GM23248 (cell line): ENCODE measurements around the gene KLHDC7B. TPM values are rescaled to one million over a fixed set of nuclear protein-coding genes. Genes with fewer than 3 reads are reported as not detected.

Source experiments
- DNase-seq: peaks from one replicate; pipeline ENCODE4 v3.0.0-alpha.2; 2015
- H2AFZ ChIP-seq: fragments of 200-600 bp; sonication (generic); 2 replicates; pipeline ENCODE4 v1.6.1; 2016; ENCODE audit warnings: antibody characterized with exemption
- H3F3A ChIP-seq: fragments of 200-600 bp; sonication (generic); 2 replicates; pipeline ENCODE4 v1.6.1; 2016; ENCODE audit warnings: mild to moderate bottlenecking, antibody characterized with exemption, mixed run types; ENCODE audit not compliant: insufficient read depth
- H3K27ac ChIP-seq: fragments of 200-600 bp; sonication (generic); 2 replicates; pipeline ENCODE4 v1.5.1; 2016; ENCODE audit warnings: mild to moderate bottlenecking
- H3K27me3 ChIP-seq: fragments of 200-600 bp; sonication (generic); replicated peaks from 2 replicates; pipeline ENCODE4 v1.6.1; 2016; ENCODE audit warnings: mild to moderate bottlenecking; ENCODE audit not compliant: insufficient read depth
- H3K36me3 ChIP-seq: fragments of 200-600 bp; sonication (generic); 2 replicates; pipeline ENCODE4 v1.6.1; 2016; ENCODE audit warnings: low read depth, mild to moderate bottlenecking
- H3K4me1 ChIP-seq: fragments of 200-600 bp; sonication (generic); 2 replicates; pipeline ENCODE4 v1.6.1; 2016; ENCODE audit warnings: mild to moderate bottlenecking; ENCODE audit not compliant: insufficient read depth
- H3K4me2 ChIP-seq: fragments of 200-600 bp; sonication (generic); one replicate; pipeline ENCODE4 v1.6.1; 2016; ENCODE audit warnings: mild to moderate bottlenecking; ENCODE audit not compliant: unreplicated experiment
- H3K4me3 ChIP-seq: fragments of 200-600 bp; sonication (generic); 2 replicates; pipeline ENCODE4 v1.5.1; 2016; ENCODE audit warnings: mild to moderate bottlenecking
- H3K79me2 ChIP-seq: fragments of 200-600 bp; sonication (generic); 2 replicates; pipeline ENCODE4 v1.6.1; 2016; ENCODE audit warnings: mild to moderate bottlenecking; ENCODE audit not compliant: insufficient read depth
- H3K9ac ChIP-seq: fragments of 200-600 bp; sonication (generic); 2 replicates; pipeline ENCODE4 v1.6.1; 2016; ENCODE audit warnings: mild to moderate bottlenecking
- H3K9me2 ChIP-seq: fragments of 200-600 bp; sonication (generic); 2 replicates; pipeline ENCODE4 v1.6.1; 2016; ENCODE audit warnings: mixed run types, mild to moderate bottlenecking, moderate library complexity; ENCODE audit not compliant: insufficient read depth
- H3K9me3 ChIP-seq: fragments of 200-600 bp; sonication (generic); one replicate; pipeline ENCODE4 v1.6.1; 2017; ENCODE audit warnings: low read depth
- H4K20me1 ChIP-seq: fragments of 200-600 bp; sonication (generic); 2 replicates; pipeline ENCODE4 v1.6.0; 2016; ENCODE audit not compliant: insufficient read depth
- EZH2 ChIP-seq: fragments of 200-600 bp; sonication (generic); IDR thresholded peaks from 2 replicates; pipeline ENCODE4 v1.6.1; 2018; ENCODE audit warnings: antibody characterized with exemption, mild to moderate bottlenecking; ENCODE audit not compliant: insufficient read depth, poor library complexity, severe bottlenecking
- EZH2phosphoT487 ChIP-seq: fragments of 200-600 bp; sonication (generic); IDR thresholded peaks from 2 replicates; pipeline ENCODE4 v1.6.1; 2018; ENCODE audit warnings: antibody characterized with exemption, moderate library complexity, mild to moderate bottlenecking, low read depth; ENCODE audit not compliant: insufficient read depth
- WGBS, 2 experiments: methylation state at CpG; one replicate each; pipeline ENCODE4 v1.1.6; 2015 to 2017; ENCODE audit warnings: low lambda C conversion rate in 2 of 2, low coverage in 1 of 2; ENCODE audit errors: missing lambda C conversion rate in 2 of 2; 5-methylcytosine and 5-hydroxymethylcytosine counted together
- in situ Hi-C: fragments of 300-500 bp; cut with MboI; formaldehyde crosslinking; loops from 2 replicates; pipeline ENCODE4 v1.15.0; 2020
- polyA plus RNA-seq: library from polyadenylated mRNA; unstranded; fragments of >200 nt; fragmentation: Nextera tagmentation; extraction: Ambion mirVana; gene quantifications from 2 replicates; pipeline ENCODE4 v1.2.1, GENCODE V29; 2016
- total RNA-seq: library from RNA; depleted of rRNA; stranded (reverse); fragments of >200 nt; shearing (Covaris generic); gene quantifications from 2 replicates; pipeline ENCODE4 v1.2.3, GENCODE V29; 2014

The KLHDC7B gene
- total and polyA plus RNA-seq, 2 experiments from 2014 or later, result 0.06 TPM; not detected in 1

DNA sequence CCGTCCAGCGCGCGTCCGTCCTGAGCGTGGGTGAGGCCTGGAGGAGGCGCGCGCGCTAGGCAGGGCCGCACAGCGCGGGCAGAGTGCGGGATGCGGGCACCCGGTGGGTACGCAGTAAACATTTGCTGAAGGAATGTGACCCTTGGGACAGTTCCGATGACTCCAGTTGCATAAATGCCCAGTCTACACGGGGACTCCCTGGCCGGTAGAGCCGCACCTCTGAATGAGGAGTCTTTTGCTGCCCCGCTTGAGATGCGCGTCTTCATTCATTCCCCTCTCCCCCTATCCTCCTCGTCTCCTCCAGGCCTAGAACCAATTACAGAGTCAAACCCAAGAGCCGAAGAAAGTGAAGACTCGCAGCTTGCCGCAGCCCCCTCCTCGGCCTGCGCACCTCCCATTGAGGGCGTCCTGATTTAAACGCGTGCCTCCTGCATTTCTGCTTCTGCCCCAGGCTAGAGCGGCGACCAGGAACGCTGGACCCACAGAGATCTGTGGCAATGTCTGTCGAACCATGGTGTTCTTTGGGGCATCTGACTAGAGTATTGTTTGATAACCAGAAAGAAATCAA is 37.7 kb downstream of the KLHDC7B start:
- Histone ChIP-seq H3K79me2 (peaks cover 10% of the 10 kb centered on the region), H3K4me1 (peaks cover 18% of the 10 kb centered on the region), H3F3A (no peaks in the 10 kb centered on the region), H2AFZ (peak overlapping the region; percentile 73), H3K4me2 (peak overlapping the region; percentile 84), H3K36me3 (no peaks in the 10 kb centered on the region), H3K9me2 (no peaks in the 10 kb centered on the region), H3K4me3 (peak overlapping the region; percentile 85), H3K27ac (peak overlapping the region; percentile 16; the same call in 1 of the 2 replicates), H4K20me1 (no peaks in the 10 kb centered on the region), H3K9ac (peak overlapping the region; percentile 96), H3K9me3 (no peaks in the 10 kb centered on the region), H3K27me3 (no peaks in the 10 kb centered on the region)
- TF ChIP-seq EZH2 (no peak), EZH2phosphoT487 (no peak)
- peak; percentile 27 for DNase-seq
- WGBS, 2 experiments, result 5% methylated on average over 30 to 37 of the region's 37 CpGs
- in situ Hi-C loops, result no loop called here

GRCh38 chr22:50584106-50585096 is 38.7 kb downstream of the KLHDC7B start:
- no peak for DNase-seq
- Histone ChIP-seq H3K9me3 (no peaks in the 10 kb centered on the region), H3K79me2 (peaks cover 10% of the 10 kb centered on the region), H3K4me3 (no peak overlapping the region), H3K4me2 (no peak overlapping the region), H2AFZ (no peak overlapping the region), H3K27ac (no peak overlapping the region), H3K4me1 (peaks cover 9% of the 10 kb centered on the region; the same call in 1 of the 2 replicates), H3F3A (no peaks in the 10 kb centered on the region), H3K9me2 (no peaks in the 10 kb centered on the region), H4K20me1 (no peaks in the 10 kb centered on the region), H3K27me3 (no peaks in the 10 kb centered on the region), H3K9ac (peak overlapping the region; percentile 96; the same call in 1 of the 2 replicates), H3K36me3 (no peaks in the 10 kb centered on the region)
- TF ChIP-seq EZH2 (no peak), EZH2phosphoT487 (no peak)
- in situ Hi-C loops, result no loop called here
- WGBS, 2 experiments, result 94 to 96% methylated on average over 23 of the region's 23 CpGs

DNA sequence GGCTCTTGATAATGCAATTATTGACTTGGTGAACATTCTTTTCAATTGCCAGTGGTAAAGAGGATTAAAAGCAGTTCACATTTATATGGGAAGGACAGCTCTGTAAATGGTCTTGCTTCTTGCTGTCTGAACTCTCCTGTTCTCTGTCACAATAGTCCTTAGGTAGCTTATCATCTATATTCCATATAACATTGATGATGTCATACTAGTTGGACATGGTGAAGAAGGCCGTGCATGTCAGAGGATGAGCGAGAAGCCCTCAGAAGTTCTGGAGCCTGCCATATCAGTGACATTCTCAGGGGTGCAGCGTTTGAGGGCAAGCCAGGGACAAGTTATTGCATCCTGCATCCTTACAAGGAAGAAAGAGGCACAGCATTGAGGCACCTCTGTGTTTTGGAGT is 39.5 kb downstream of the KLHDC7B start:
- H2AFZ ChIP-seq, result no peak overlapping the region
- H4K20me1 ChIP-seq, result no peaks in the 10 kb centered on the region

DNA sequence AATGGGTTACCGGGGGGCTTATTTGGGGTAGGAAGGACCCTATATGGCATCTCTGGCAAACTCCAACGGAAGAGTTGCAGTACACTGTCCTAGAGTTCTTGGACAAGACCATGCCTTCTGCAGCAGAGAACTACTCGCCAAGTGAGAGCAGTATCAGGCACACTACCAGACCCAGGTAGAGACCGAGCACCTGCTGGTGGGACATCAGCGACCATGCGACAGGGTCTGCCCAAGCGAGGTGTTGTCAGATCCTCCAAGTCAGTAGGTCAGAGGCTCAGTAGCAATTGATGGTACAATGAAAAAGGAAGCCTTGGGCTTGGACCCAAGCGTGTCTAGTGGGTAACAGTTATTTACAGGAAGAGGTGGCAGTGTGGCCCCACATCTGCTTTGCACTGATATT is 40.1 kb downstream of the KLHDC7B start:
- peaks cover 9% of the 10 kb centered on the region; the same call in 1 of the 2 replicates for H3K4me1 ChIP-seq
- no peaks in the 10 kb centered on the region for H3K9me2 ChIP-seq
- no peaks in the 10 kb centered on the region for H3K36me3 ChIP-seq
- no peaks in the 10 kb centered on the region for H4K20me1 ChIP-seq
- TF ChIP-seq EZH2phosphoT487 (no peak), EZH2 (no peak)
- H2AFZ ChIP-seq, result no peak overlapping the region
- DNase-seq, result no peak
- no peak overlapping the region for H3K4me2 ChIP-seq
- no peak overlapping the region for H3K4me3 ChIP-seq
- H3K9me3 ChIP-seq, result no peaks in the 10 kb centered on the region
- no peak overlapping the region for H3K27ac ChIP-seq
- H3K9ac ChIP-seq, result no peak overlapping the region
- 78% methylated on average over 8 of the region's 8 CpGs for WGBS, 2 experiments
- in situ Hi-C loops, result no loop called here
- H3K27me3 ChIP-seq, result no peaks in the 10 kb centered on the region
- H3F3A ChIP-seq, result no peaks in the 10 kb centered on the region
- H3K79me2 ChIP-seq, result peaks cover 10% of the 10 kb centered on the region

More for the DNA sequence above, 39.5 kb downstream of the KLHDC7B start:
- no peaks in the 10 kb centered on the region for H3K36me3 ChIP-seq
- peaks cover 10% of the 10 kb centered on the region for H3K79me2 ChIP-seq
- H3K9me3 ChIP-seq, result no peaks in the 10 kb centered on the region
- no peak overlapping the region for H3K9ac ChIP-seq
- in situ Hi-C loops, result no loop called here
- H3K4me1 ChIP-seq, result peaks cover 9% of the 10 kb centered on the region; the same call in 1 of the 2 replicates
- DNase-seq, result no peak
- no peaks in the 10 kb centered on the region for H3K9me2 ChIP-seq
- no peak overlapping the region for H3K4me3 ChIP-seq
- no peak overlapping the region for H3K27ac ChIP-seq
- no peaks in the 10 kb centered on the region for H3K27me3 ChIP-seq
- no peak overlapping the region for H3K4me2 ChIP-seq
- TF ChIP-seq EZH2 (no peak), EZH2phosphoT487 (no peak)
- 71 to 72% methylated on average over 3 of the region's 3 CpGs for whole genome bisulfite sequencing, 2 experiments
- H3F3A ChIP-seq, result no peaks in the 10 kb centered on the region
